Smooth muscle cell of the brain vasculature (primary cell): Measurements from ENCODE around the gene PSMC5.
"Not testable (repeated sequence)": the region's sequence is repeated elsewhere in the genome, so short reads cannot be mapped to it uniquely, and the experiment has no call there.

Source experiments
- DNase-seq: peaks from one replicate; pipeline ENCODE4 v3.0.0-alpha.2; 2012; ENCODE audit warnings: low read depth, low spot score

The PSMC5 gene

DNA sequence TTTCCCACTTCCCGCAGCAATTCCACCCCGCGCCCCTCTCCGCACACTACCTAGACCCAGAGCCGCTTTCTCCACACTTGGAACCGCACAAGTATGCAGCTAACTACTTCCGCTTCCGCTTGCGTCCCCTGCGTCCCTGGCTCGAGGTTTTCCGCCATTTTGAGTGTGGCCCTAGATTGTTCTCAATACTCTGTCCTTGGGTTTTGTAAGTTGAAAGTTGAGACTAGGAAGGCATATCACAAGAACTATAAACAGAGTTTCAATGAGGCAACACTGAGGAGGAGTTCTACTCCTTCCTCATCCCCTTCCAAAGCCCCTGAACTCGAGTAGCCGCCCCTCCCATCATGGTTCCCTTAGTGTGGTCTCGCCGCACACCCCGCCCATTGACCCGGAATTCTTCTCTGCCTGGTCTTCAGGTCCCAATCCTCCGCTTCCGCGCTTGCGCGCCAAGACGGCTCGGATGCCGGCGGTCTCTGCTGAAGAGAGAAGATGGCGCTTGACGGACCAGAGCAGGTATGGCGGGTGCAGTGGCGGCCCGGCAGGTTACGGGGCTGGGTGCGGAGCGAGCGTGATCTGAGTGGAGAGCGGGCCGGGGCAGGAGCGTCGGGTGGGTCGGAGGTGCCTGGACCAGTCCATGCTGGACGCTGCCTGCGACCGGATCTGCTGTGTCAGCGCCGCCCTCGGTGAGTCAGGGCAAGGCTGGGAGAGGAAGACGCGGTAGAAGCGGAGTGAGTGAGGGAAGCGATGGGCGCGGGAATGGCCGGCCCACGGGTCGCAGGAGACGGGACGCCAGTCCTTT lies at the start of gene PSMC5, which contains the start of gene FTSJ3:
PSMC5 (plus strand) TSS at position 430 of the 799 bp plus-strand sequence; CDS start at position 490, 60 bp downstream.
FTSJ3 (minus strand) TSS at position 662 of the 799 bp plus-strand sequence. CDS start 761 bp downstream, outside the sequence.
- DNase-seq: peak; percentile 91

DNA sequence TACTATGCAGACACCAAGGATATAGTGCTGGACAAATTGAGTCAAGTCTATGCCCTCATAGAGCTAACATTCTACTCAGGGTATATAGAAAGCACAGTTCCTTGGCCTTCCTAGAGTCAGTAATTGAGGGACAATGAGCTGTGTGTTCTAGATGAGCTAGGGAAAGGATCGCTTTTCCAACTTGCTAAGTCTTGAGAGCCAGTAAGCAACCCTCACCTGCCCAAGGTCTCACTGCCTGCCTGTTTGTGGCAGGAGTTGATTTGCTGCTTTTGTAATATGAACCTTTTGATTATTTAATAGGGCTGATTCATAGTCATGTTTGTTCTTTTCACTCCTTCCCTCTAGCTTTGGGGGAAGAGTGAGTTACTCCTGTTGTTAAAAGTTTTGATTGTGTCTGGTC lies 46.7 kb upstream of the PSMC5 start:
- DNase-seq: no peak

DNA sequence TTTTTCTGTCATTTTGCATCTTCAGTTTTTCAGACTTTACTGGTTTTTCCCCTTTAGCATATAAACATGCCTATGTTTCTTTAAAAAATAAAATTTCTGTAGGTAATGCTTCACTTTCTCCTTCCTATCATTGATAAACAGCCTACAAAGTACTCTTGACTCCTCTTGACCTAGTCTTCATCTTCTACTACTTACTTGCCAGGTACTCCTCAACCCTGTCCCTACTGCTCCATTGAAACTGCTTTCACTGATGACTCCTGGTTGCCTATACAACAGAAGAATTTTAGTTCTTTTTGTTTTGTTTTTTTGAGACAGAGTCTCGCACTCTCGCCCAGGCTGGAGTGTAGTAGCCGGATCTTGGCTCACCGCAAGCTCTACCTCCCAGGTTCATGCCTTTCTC lies 46.3 kb upstream of the PSMC5 start:
- DNase-seq: no peak

DNA sequence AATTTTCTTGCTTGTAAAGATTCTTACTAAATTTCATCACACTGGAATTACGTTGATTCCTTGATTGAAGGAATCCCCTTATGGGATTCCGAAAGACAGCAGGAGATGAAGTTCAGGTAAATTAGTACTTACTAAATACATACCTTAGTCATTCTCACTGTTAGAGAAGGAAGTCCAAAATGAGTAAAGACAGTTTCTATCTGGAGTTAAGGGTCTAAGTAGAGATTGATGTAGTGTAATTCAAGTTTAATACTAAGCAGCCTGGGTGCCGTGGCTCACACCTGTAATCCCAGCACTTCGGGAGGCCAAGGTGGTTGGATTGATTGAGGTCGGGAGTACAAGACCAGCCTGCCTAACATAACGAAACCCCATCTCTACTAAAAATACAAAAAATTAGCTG lies 43.7 kb upstream of the PSMC5 start:
- DNase-seq: no peak

DNA sequence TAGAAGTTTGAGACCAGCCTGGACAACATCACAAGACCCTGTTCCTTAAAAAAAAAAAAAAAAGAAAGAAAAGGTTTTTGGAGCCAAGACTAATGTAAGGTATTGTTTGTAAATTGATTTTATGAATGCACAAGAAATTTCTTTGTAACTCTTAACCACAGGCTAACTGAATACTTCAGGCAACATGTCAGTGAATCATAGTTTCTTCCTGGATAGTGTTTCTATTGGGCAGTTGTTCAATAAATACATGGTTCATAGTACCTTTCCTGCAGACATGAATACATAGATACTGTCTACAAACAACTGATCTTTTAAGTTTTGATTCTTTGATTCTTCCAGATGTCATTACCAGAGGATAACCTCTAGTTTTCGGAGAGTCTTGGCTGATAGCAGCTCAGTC lies 41.7 kb upstream of the PSMC5 start:
- no peak for DNase-seq

DNA sequence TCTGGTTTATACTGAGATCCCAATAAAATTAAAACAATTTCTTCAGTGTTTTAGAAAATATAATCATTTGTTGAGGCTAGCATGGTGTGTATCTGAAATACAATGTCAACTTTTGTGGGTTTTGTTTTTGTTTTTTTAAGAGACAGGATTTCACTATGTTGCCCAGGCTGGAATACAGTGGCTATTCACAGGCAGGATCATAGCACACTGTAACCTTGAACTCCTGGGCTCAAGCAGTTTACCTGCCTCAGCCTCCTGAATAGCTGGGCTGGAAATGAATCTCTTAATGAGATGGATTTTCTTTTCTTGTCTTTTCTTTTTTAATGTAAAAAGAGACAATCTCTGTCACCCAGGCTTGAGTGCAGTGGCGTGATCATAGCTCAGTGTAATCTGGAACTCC lies 41.1 kb upstream of the PSMC5 start:
- no peak for DNase-seq

DNA sequence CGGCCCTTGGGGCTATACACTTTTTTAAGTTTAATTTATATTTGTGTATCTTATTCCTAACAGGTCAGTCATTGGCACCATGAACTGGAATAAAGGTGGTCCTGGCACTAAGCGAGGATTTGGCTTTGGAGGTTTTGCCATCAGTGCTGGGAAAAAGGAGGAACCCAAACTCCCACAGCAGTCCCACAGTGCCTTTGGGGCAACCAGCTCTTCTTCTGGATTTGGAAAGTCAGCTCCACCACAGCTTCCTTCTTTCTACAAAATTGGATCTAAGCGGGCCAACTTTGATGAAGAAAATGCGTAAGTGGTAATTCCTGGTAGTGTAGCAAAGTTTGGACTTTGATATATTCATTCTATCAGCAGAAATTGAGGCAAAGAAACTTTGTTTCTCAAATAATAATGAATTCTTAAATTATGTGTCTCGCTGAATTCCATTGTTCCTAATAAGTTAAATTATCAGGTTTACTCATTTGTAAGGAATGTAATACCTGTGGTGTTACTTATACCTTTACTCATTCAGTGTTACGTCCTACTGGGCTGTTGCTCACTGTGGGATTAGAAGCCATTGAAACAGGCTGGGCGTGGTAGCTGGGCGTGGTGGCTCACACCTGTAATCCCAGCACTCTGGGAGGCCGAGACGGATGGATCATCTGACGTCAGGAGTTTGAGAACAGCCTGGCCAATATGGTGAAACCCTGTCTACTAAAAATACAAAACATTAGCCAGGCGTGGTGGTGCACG lies 40.1 kb upstream of the PSMC5 start:
- DNase-seq: no peak

DNA sequence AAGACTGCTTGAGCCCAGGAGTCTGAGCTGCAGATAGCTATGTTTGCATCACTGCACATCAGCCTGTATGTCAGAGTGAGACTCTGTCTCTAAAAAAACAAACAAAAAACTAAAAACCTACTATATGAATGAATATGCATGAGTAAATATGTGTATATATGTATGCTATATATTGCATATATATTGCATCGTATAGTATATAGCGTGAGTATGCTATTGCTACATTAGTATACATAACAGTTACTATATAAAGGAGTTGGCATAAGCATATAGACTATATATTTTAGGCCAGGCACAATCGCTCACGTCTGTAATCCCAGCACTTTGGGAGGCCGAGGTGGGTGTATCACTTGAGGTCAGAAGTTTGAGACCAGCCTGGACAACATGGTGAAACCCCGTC lies 37.2 kb upstream of the PSMC5 start:
- no peak for DNase-seq

DNA sequence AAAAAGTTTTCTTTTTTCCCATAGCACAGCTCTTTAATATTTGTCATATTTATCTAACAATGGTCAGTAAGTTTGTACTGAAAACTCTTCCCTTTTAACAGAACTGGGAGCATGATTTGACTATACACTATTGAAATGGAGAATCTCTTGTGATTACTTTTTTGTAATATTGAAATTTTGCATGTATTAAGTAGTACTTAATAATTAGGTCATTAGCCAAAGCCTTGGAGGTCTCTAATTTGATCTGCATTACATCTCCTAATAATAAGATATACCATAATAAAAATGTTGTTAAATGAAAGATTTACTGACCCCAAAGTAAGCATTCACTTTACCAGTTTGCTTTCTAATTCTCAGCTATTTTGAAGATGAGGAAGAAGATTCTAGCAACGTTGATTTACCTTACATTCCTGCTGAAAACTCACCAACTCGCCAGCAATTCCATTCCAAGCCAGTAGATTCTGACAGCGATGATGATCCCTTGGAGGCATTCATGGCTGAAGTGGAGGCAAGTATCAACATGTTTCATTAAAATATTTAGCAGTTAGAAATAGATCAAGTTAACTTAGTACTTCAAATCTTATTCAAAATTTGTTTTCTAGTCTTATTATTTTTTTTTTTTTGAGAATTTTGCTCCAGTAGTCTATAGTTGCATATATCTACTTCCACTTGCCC lies 35.0 kb upstream of the PSMC5 start:
- DNase-seq: no peak

DNA sequence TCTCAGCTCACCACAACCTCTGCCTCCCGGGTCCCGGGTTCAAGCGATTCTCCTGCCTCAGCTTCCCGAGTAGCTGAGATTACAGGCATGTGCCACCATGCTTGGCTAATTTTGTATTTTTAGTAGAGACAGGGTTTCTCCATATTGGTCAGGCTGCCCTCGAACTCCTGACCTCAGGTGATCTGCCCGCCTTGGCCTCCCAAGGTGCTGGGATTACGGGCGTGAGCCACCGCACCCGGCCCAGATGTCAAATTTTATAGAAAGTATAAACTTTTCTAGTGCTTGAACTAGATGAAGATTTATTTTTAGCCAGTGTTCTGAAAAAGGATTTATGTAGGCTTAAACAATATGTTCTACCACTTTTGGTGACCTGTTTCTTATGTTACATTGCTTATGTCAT lies 30.9 kb upstream of the PSMC5 start:
- not testable (repeated sequence) for DNase-seq

DNA sequence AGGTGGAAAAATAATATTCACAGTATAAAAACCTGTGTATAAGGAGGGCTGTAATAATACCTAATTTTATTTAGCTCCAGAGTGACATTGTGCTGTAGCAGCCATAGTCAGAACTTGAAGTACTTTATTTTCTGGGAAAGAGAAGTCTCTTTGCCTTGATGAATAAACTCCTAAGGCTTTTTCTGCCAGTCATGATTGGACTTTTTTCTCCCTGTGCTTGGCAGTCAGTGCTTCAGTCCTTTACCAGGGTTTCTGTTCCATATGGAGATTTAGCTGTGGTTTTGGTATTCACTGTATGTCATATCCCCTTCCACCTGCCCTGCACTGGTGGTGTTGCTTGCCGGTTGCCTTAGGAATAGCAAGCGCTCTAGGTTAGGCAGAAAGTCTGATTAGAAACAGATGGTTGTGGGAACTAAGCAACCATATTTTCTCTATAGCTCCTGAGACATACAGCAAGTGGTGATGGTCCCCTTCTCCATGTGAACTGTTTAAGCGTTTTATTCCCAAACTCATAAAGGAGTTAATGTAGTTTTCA lies 28.6 kb upstream of the PSMC5 start:
- no peak for DNase-seq

DNA sequence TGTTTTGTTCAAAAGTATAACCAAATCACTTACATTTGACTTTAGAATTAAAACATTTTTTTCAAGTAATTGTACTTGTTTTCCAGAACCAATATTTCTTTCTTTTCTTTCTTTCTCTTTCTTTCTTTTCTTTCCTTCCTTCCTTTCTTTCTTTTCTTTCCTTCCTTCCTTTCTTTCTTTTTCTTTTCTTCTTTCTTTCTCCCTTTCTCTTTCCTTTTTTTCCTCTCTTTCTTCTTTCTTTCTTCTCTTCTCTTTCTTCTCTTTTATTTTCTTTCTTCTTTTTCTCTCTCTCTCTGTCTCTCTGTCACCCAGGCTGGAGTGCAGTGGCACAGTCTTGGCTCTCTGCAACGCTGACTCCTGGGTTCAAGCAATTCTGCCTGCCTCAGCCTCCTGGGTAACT lies 26.4 kb upstream of the PSMC5 start:
- no peak for DNase-seq

DNA sequence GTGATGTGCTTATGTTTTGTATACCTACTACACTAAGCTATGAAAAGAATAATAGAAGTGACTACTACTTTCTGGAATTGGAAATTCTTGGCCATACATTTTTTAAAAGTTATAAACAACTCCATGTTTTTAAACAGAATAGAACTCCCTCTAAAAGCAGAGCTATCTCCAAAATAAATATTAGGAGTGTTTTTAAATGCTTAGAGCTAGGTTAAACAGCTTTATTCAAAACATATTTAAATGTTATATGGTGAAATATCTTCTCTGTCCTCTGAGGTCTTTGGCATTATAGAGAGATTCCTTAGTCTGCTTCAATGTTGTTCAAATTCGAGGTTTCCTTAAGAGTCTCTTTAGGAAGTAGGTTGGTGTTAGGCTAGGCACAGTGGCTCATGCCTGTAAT lies 22.9 kb upstream of the PSMC5 start:
- DNase-seq: no peak

DNA sequence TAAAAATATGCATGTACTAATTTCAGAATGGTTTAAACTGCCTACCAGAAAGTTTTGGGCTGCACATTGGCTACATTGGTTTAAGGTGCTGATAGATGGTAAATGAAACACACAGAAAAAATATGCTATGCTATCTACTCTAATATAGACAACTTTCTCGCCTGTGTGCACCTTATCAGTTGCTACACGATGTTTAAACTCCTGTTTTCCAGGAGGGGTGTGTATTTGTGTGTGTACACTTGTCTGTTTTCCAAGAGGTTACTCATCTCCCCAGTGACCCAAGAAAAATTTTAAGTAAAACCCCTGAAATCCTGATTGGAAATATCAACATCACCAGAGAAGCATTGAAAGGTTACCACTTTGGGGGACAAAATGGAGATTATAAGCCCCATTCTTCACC lies 21.6 kb upstream of the PSMC5 start:
- no peak for DNase-seq

DNA sequence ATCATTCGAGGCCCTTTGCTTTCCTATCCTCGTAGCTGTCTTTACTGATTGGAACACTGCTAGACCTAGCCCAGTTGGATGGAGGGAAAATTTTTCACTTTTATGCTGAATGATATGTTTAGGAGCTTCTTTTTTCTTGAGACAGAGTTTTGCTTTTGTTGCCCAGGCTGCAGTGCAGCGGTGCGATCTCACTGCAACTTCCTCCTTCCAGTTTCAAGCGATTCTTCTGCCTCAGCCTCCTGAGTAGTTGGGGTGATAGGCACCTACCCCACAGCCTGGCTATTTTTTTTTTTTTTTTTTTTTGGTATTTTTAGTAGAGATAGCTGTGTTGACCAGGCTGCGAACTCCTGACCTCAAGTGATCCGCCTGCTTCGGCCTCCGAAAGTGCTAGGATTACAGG lies 17.3 kb upstream of the PSMC5 start:
- no peak for DNase-seq

DNA sequence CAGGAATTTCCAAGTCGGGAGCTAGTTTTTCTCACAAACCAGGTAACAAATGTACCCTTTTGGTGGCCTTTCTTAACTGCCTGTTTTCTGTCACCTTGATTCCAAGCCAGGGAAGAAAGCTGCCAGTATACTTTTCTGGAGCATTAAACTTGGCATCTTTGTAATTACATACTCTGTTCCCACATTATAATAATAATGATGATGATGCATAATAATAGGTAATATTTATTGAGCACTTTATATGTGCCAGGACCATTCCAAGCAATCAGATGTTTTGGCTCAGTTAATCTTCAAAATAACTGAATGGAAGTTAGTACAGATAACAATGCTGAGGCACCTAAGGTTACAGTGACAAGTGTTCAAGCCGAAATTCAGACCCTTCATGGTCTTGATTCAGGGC lies 11.1 kb upstream of the PSMC5 start:
- DNase-seq: no peak

DNA sequence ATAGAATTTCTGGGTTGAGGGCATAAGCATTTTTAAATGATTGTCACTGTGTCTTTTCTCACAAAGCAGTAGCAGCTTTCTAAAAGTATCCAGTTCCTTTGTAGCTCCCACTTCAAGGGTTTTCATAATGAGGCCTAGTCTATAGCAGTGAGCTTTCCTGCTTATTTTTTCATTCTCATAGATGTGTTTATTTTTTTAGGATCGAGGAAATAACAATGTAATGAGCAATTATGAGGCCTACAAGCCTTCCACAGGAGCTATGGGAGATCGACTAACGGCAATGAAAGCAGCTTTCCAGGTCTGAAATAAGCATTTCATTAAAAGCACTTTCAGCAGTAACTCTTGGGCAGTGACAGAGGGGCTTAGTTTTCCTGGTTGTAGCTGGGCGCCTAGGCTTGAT lies 10.6 kb upstream of the PSMC5 start:
- no peak for DNase-seq

DNA sequence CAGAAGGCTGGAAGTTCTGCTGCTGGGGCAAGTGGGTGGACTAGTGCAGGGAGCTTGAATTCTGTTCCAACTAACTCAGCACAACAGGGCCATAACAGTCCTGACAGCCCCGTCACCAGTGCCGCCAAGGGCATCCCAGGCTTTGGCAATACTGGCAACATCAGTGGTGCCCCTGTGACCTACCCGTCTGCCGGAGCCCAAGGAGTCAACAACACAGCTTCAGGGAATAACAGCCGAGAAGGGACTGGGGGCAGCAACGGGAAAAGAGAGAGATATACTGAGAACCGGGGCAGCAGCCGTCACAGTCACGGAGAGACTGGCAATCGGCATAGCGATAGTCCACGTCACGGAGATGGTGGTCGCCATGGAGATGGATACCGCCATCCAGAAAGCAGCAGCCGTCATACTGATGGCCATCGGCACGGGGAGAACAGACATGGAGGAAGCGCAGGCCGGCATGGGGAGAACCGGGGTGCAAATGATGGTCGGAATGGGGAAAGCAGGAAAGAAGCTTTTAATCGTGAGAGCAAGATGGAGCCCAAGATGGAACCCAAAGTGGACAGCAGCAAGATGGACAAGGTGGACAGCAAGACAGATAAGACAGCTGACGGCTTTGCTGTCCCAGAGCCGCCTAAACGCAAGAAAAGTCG lies 9.4 kb upstream of the PSMC5 start:
- no peak for DNase-seq

DNA sequence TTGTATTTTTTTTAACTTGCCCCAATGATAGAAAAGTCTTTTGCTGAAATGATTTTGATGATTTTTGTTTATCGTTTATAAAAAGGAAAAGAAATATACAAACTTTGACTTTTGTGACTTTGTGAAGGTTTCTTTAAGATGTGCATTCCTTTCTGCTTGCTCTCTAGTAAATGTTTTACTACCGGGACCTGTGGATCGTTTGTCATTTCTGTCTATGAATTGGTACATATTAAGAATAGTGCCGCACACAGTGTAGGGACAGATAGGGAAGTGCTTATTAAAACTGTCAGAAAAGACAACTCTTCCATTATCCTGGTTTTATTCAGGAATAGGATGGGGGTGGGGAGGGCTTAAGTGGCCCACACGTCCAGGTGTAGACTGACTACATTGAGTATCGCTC lies 8.1 kb upstream of the PSMC5 start:
- no peak for DNase-seq

DNA sequence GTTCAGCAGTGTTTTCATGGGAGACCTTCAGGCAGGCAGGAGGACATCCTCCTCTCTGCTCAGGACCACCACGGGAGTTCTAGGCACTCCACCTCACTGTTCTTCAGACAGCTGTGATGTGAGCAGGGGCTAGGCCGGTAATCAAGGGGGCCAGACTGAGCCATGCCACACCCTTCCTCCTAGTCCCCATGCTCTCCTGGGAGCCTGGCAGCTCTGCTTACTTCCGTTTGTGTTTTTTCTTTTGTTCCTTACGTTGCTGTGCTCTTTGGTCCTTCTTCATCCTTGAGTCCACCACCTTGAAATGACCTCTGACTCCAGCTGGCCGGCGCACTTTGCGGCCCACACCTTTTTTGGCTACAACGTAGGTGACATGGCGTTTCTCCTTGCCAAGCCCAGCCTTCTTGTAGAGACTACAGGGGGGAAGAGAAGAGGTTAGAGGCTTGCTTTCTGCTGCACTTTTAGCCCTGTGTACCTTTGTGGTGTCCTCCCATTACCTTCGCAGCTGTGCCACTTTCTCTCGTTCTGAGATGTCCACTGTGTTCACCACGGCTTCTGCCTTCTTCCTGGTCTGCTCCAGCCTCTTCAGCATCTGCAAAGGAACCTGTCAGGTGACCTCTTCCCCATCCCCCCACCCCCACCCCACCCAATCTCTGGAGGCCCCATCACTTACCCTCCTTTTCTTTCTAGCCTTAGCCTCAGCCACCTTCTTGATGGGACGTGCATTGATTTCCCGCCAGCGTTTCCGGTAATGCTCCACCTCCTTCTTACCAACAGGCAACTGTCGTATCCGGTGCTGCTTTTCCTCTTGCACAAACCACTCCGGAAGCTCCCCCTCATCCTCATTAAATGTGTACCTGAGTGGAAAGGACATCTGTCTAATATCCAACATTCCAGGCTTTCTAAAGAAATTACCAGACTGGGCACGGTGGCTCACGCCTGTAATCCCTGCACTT lies 7.4 kb upstream of the PSMC5 start:
- DNase-seq: no peak
